GM12878 (cell line): ENCODE data around the gene RESP18. TPM values are rescaled to one million over a fixed set of nuclear protein-coding genes. Genes with fewer than 3 reads are reported as not detected.

Experiments used
- ATAC-seq: fragments of 200-7000 bp; cut with Tn5 transposase; 3 replicates; pipeline ENCODE4 v1.9.1; 2020; ENCODE audit warnings: mild to moderate bottlenecking, moderate library complexity
- BruUV-seq: library from RNA; stranded (reverse); fragments of 400-500 nt; replicated peaks from 2 replicates; lab custom pipeline; 2021; lab: Mats Ljungman, UMichigan
- CTCF ChIA-PET: fragments of 300-600 bp; sonication (Branson Sonifier 250); formaldehyde crosslinking; extraction: SDS; loops from one replicate; lab custom pipeline; 2021; ENCODE audit warnings: inconsistent platforms; lab: Yijun Ruan, JAX
- POLR2A ChIA-PET: fragments of 350-600 bp; formaldehyde crosslinking; extraction: SDS; loops from one replicate; lab custom pipeline; 2021; ENCODE audit warnings: inconsistent platforms; lab: Charles Lee
- RAD21 ChIA-PET: fragments of 300-600 bp; sonication (Branson Sonifier 250); formaldehyde crosslinking; loops from one replicate; lab custom pipeline; 2023; ENCODE audit warnings: antibody characterized with exemption; ENCODE audit not compliant: unreplicated experiment; lab: Charles Lee
- SMC1A ChIA-PET: fragments of 300-600 bp; sonication (Branson Sonifier 250); formaldehyde crosslinking; loops from one replicate; lab custom pipeline; 2023; ENCODE audit not compliant: unreplicated experiment, uncharacterized antibody; lab: Charles Lee
- DNase-seq: peaks from one replicate; pipeline ENCODE4 v3.0.0-alpha.2; 2011; ENCODE audit warnings: low read depth, low spot score
- FAIRE-seq: peaks from 3 replicates; lab custom pipeline; 2011; peaks lifted over from hg19 to GRCh38; lab: Jason Lieb, UNC
- H2AFZ ChIP-seq: 2 replicates; pipeline ENCODE4 v1.6.0; 2011; ENCODE audit warnings: low read depth, low read length, control low read depth; ENCODE audit not compliant: control insufficient read depth
- H3K27ac ChIP-seq: 2 replicates; pipeline ENCODE4 v1.5.1; 2011; ENCODE audit warnings: control low read depth; ENCODE audit not compliant: control insufficient read depth, insufficient read depth
- H3K27me3 ChIP-seq, 2 experiments: replicated peaks in 1 of 2; 2 replicates each; pipeline versions ENCODE4 v1.6.0 to v1.6.1; 2011; ENCODE audit warnings: low read length in 1 of 2; ENCODE audit not compliant: control insufficient read depth in 2 of 2, insufficient read depth in 2 of 2
- H3K36me3 ChIP-seq, 2 experiments: 2 replicates each; pipeline ENCODE4 v1.5.1; 2011; ENCODE audit warnings: low read length in 1 of 2; ENCODE audit not compliant: control insufficient read depth in 2 of 2, insufficient read depth in 2 of 2
- H3K4me1 ChIP-seq: 2 replicates; pipeline ENCODE4 v1.6.1; 2011; ENCODE audit warnings: mild to moderate bottlenecking, low read length, moderate library complexity, mixed read lengths; ENCODE audit not compliant: control insufficient read depth, insufficient read depth
- H3K4me2 ChIP-seq: 2 replicates; pipeline ENCODE4 v1.6.0; 2011; ENCODE audit warnings: control low read depth; ENCODE audit not compliant: control insufficient read depth, insufficient read depth
- H3K4me3 ChIP-seq: fragments of 200-600 bp; sonication (generic); 2 replicates; pipeline ENCODE4 v1.5.1; 2016
- H3K79me2 ChIP-seq: 2 replicates; pipeline ENCODE4 v1.6.0; 2011; ENCODE audit warnings: low read length; ENCODE audit not compliant: control insufficient read depth, insufficient read depth
- H3K9ac ChIP-seq: 2 replicates; pipeline ENCODE4 v1.8.0; 2011; ENCODE audit warnings: low read length, control low read depth, mixed read lengths; ENCODE audit not compliant: control insufficient read depth, insufficient read depth
- H3K9me3 ChIP-seq: replicated peaks from 3 replicates; pipeline ENCODE4 v1.5.1; 2011; ENCODE audit warnings: mild to moderate bottlenecking, low read length; ENCODE audit not compliant: control insufficient read depth, insufficient read depth
- H4K20me1 ChIP-seq: 2 replicates; pipeline ENCODE4 v1.6.0; 2011; ENCODE audit not compliant: control insufficient read depth, insufficient read depth
- ATF7 ChIP-seq: fragments of 450-650 bp; IDR thresholded peaks from 2 replicates; pipeline ENCODE4 v1.6.1; 2016; ENCODE audit warnings: low read depth, mild to moderate bottlenecking
- CBX5 ChIP-seq: sonication (generic); IDR thresholded peaks from 2 replicates; pipeline ENCODE4 v1.6.1; 2016; ENCODE audit warnings: low read depth, moderate library complexity, mild to moderate bottlenecking, inconsistent platforms
- MTA2 ChIP-seq: fragments of 450-650 bp; IDR thresholded peaks from 2 replicates; pipeline ENCODE4 v1.6.1; 2016; ENCODE audit warnings: low read depth, mild to moderate bottlenecking, moderate library complexity
- NBN ChIP-seq: fragments of 450-650 bp; IDR thresholded peaks from 2 replicates; pipeline ENCODE4 v1.6.1; 2016
- RAD21 ChIP-seq: IDR thresholded peaks from 2 replicates; pipeline ENCODE4 v1.6.1; 2011; ENCODE audit warnings: mild to moderate bottlenecking, low read depth, low read length, moderate library complexity; ENCODE audit not compliant: insufficient read depth
- TCF7 ChIP-seq: IDR thresholded peaks from 2 replicates; pipeline ENCODE4 v1.6.1; 2014; ENCODE audit warnings: antibody characterized with exemption, borderline replicate concordance
- WGBS: methylation state at CpG from one replicate; pipeline ENCODE4 v1.1.6; 2016; ENCODE audit warnings: low lambda C conversion rate; ENCODE audit not compliant: insufficient replicate concordance, insufficient coverage; ENCODE audit errors: missing lambda C conversion rate; 5-methylcytosine and 5-hydroxymethylcytosine counted together
- in situ Hi-C: fragments of 300-500 bp; cut with MboI; formaldehyde crosslinking; loops from 9 replicates; pipeline ENCODE4 v1.14.3; 2018; ENCODE audit warnings: mixed read lengths
- intact Hi-C: fragments of 100-400 bp; cut with micrococcal nuclease; formaldehyde crosslinking; loops from one replicate; pipeline ENCODE4 v1.14.2; 2022; ENCODE audit not compliant: unreplicated experiment
- polyA plus RNA-seq, 11 experiments: library from polyadenylated mRNA; depleted of rRNA in 4 of 11; unstranded in 6 of 11; stranded (reverse) in 5 of 11; fragments of >200 nt; fragmentation: Nextera tagmentation in 4 of 11; fragmentation: Illumina TruSeq in 1 of 11; extraction: Ambion mirVana in 4 of 11; extraction: Trizol in 1 of 11; gene quantifications; 1 replicate in 1 of 11; 2 replicates in 10 of 11; pipeline versions ENCODE4 v1.2.1 to v1.2.3, GENCODE V29; 2011 to 2016; ENCODE audit warnings: inconsistent platforms in 2 of 11, missing spikeins in 2 of 11, low read depth in 1 of 11
- total RNA-seq, 4 experiments: library from RNA; depleted of rRNA in 3 of 4; stranded (reverse); fragments of >200 nt in 3 of 4; fragmentation: Illumina TruSeq in 1 of 4; extraction: Trizol in 1 of 4; gene quantifications; 2 replicates each; pipeline versions ENCODE4 v1.2.1 to v1.2.3, GENCODE V29; 2013 to 2021
- TF ChIP-seq, protein P1 (sequence below): fragments of 450-650 bp; formaldehyde crosslinking; IDR thresholded peaks from 2 replicates; pipeline ENCODE4 v1.4.0; 2020; ENCODE audit warnings: mild to moderate bottlenecking, moderate library complexity
- TF ChIP-seq, protein P2 (sequence below): fragments of 450-650 bp; IDR thresholded peaks from 2 replicates; pipeline ENCODE4 v1.6.1; 2017; ENCODE audit warnings: mild to moderate bottlenecking
- TF ChIP-seq, protein P3 (sequence below), 3 experiments: IDR thresholded peaks in 2 of 3; conservative IDR thresholded peaks in 1 of 3; 2 replicates each; pipeline ENCODE4 v1.5.1; 2011; ENCODE audit warnings: low read depth in 3 of 3, low read length in 3 of 3, mild to moderate bottlenecking in 3 of 3, control low read depth in 2 of 3, moderate library complexity in 2 of 3, inconsistent platforms in 1 of 3, mixed read lengths in 1 of 3; ENCODE audit not compliant: control insufficient read depth in 2 of 3, insufficient read depth in 1 of 3; ENCODE audit errors: extremely low read depth in 1 of 3
- TF ChIP-seq, protein P4 (sequence below): fragments of 450-650 bp; IDR thresholded peaks from 2 replicates; pipeline ENCODE4 v1.6.1; 2018; ENCODE audit warnings: mild to moderate bottlenecking, low read depth, moderate library complexity; ENCODE audit not compliant: partially characterized antibody

Gene RESP18
- total and polyA plus RNA-seq, 10 of the 15 experiments (the other 5 are each of a cell fraction or from before 2014, with no cell fraction given): not detected

DNA sequence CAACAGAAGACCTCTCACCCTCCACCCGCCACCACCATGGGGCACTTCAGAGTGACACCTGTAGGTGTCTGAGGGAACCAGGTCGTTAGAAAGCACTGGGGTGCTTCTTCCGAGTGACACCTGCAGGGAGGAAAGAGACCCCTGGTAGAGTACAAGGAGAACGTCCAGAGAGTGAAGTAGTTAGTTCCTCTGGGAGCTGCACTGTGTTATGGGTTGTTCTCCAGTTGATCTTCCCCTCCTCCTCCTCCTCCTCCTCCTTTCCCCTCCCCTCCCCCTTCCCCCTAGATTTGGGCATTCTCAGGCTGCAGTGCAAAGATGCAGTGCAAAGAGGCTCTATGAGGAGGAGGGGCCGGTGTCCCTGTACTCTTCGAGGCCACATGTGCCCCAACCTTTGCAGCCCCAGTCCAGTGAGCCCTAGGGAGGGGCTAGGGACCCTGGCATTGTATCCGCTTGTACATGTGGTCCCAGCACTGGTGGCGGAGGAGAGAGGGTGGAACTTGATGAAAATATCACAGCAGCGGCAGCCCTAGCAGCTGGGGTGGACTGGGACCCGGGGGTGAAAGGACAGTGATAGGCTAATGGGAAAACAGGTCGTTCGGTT lies 52.5 kb downstream of the RESP18 start:
- H3K79me2 ChIP-seq: peaks cover 6% of the 10 kb centered on the region
- RAD21 ChIA-PET: interaction anchor here (1.1 to 5.9 kb wide), 8 partner anchors 13 to 121 kb away, joined by 3 to 78 read pairs (median 16); partner anchors contain the start of genes CNPPD1, GLB1L, STK16 and TUBA4A
- CTCF ChIA-PET: interaction anchor here (0.7 to 13.5 kb wide), 14 partner anchors 13 to 121 kb away, joined by 3 to 257 read pairs (median 5); partner anchors contain the start of genes GLB1L, SLC23A3, STK16 and TUBA4A
- no peaks in the 10 kb centered on the region for H3K9me3 ChIP-seq
- 44% methylated on average over 12 of the region's 12 CpGs for WGBS
- intact Hi-C loops (loop anchor here (1.0 to 5.0 kb wide), 7 partner anchors 15 to 317 kb away; partner anchors contain the start of genes ANKZF1, ATG9A, CNPPD1 and NHEJ1), in situ Hi-C loops (no loop called here)
- ATAC-seq (no peak), DNase-seq (peak; percentile 38), FAIRE-seq (peak; percentile 41)
- H3K27me3 ChIP-seq: no peaks in the 10 kb centered on the region
- H3K4me2 ChIP-seq: peak overlapping the region; percentile 95
- H4K20me1 ChIP-seq: no peaks in the 10 kb centered on the region
- no TSS peak for BruUV-seq
- peaks cover 26% of the 10 kb centered on the region for H3K4me1 ChIP-seq
- peak overlapping the region; percentile 66 for H3K4me3 ChIP-seq
- POLR2A ChIA-PET: interaction anchor here (0.9 to 7.0 kb wide), 8 partner anchors 8 to 108 kb away, joined by 3 to 160 read pairs (median 15); partner anchors contain the start of genes ANKZF1, ATG9A, CNPPD1 and DNPEP
- peak overlapping the region; percentile 66 for H3K27ac ChIP-seq
- peak overlapping the region; percentile 69 for H2AFZ ChIP-seq
- SMC1A ChIA-PET: interaction anchor here (2.5 to 8.8 kb wide), 3 partner anchors 13 to 104 kb away, joined by 11 to 98 read pairs (median 96); partner anchors contain the start of genes CNPPD1, TUBA4A and TUBA4B
- peak overlapping the region; percentile 73 for H3K9ac ChIP-seq
- no peaks in the 10 kb centered on the region; a peak in 1 of 4 replicates for H3K36me3 ChIP-seq
- TF ChIP-seq, protein P1, sequence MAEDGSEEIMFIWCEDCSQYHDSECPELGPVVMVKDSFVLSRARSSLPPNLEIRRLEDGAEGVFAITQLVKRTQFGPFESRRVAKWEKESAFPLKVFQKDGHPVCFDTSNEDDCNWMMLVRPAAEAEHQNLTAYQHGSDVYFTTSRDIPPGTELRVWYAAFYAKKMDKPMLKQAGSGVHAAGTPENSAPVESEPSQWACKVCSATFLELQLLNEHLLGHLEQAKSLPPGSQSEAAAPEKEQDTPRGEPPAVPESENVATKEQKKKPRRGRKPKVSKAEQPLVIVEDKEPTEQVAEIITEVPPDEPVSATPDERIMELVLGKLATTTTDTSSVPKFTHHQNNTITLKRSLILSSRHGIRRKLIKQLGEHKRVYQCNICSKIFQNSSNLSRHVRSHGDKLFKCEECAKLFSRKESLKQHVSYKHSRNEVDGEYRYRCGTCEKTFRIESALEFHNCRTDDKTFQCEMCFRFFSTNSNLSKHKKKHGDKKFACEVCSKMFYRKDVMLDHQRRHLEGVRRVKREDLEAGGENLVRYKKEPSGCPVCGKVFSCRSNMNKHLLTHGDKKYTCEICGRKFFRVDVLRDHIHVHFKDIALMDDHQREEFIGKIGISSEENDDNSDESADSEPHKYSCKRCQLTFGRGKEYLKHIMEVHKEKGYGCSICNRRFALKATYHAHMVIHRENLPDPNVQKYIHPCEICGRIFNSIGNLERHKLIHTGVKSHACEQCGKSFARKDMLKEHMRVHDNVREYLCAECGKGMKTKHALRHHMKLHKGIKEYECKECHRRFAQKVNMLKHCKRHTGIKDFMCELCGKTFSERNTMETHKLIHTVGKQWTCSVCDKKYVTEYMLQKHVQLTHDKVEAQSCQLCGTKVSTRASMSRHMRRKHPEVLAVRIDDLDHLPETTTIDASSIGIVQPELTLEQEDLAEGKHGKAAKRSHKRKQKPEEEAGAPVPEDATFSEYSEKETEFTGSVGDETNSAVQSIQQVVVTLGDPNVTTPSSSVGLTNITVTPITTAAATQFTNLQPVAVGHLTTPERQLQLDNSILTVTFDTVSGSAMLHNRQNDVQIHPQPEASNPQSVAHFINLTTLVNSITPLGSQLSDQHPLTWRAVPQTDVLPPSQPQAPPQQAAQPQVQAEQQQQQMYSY (CRISPR knock-in tag): no peak
- TF ChIP-seq, protein P2, sequence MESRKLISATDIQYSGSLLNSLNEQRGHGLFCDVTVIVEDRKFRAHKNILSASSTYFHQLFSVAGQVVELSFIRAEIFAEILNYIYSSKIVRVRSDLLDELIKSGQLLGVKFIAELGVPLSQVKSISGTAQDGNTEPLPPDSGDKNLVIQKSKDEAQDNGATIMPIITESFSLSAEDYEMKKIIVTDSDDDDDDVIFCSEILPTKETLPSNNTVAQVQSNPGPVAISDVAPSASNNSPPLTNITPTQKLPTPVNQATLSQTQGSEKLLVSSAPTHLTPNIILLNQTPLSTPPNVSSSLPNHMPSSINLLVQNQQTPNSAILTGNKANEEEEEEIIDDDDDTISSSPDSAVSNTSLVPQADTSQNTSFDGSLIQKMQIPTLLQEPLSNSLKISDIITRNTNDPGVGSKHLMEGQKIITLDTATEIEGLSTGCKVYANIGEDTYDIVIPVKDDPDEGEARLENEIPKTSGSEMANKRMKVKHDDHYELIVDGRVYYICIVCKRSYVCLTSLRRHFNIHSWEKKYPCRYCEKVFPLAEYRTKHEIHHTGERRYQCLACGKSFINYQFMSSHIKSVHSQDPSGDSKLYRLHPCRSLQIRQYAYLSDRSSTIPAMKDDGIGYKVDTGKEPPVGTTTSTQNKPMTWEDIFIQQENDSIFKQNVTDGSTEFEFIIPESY: no peak
- TF ChIP-seq CBX5 (no peak), NBN (peak; percentile 81), MTA2 (peak; percentile 32), RAD21 (peak; percentile 13; the same call in 1 of the 2 replicates), TCF7 (no peak), ATF7 (peak; percentile 16; the same call in 1 of the 2 replicates)
- TF ChIP-seq, protein P3, sequence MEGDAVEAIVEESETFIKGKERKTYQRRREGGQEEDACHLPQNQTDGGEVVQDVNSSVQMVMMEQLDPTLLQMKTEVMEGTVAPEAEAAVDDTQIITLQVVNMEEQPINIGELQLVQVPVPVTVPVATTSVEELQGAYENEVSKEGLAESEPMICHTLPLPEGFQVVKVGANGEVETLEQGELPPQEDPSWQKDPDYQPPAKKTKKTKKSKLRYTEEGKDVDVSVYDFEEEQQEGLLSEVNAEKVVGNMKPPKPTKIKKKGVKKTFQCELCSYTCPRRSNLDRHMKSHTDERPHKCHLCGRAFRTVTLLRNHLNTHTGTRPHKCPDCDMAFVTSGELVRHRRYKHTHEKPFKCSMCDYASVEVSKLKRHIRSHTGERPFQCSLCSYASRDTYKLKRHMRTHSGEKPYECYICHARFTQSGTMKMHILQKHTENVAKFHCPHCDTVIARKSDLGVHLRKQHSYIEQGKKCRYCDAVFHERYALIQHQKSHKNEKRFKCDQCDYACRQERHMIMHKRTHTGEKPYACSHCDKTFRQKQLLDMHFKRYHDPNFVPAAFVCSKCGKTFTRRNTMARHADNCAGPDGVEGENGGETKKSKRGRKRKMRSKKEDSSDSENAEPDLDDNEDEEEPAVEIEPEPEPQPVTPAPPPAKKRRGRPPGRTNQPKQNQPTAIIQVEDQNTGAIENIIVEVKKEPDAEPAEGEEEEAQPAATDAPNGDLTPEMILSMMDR (IDR thresholded peaks at IDR 0.05 in 2 of 3, conservative IDR thresholded peaks at IDR 0.05 in 1 of 3; ENCODE audit: control insufficient read depth in 2 of 3, extremely low read depth in 1 of 3, insufficient read depth in 1 of 3, low read depth in 3 of 3, low read length in 3 of 3): peak in 1 of 3 experiments; percentile 25; a peak in 3 of 6 replicates
- TF ChIP-seq, protein P4, sequence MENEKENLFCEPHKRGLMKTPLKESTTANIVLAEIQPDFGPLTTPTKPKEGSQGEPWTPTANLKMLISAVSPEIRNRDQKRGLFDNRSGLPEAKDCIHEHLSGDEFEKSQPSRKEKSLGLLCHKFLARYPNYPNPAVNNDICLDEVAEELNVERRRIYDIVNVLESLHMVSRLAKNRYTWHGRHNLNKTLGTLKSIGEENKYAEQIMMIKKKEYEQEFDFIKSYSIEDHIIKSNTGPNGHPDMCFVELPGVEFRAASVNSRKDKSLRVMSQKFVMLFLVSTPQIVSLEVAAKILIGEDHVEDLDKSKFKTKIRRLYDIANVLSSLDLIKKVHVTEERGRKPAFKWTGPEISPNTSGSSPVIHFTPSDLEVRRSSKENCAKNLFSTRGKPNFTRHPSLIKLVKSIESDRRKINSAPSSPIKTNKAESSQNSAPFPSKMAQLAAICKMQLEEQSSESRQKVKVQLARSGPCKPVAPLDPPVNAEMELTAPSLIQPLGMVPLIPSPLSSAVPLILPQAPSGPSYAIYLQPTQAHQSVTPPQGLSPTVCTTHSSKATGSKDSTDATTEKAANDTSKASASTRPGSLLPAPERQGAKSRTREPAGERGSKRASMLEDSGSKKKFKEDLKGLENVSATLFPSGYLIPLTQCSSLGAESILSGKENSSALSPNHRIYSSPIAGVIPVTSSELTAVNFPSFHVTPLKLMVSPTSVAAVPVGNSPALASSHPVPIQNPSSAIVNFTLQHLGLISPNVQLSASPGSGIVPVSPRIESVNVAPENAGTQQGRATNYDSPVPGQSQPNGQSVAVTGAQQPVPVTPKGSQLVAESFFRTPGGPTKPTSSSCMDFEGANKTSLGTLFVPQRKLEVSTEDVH: peak; percentile 28
